Karpas-422 (cell line): Measurements from ENCODE around the gene SPATA2L. TPM values are rescaled to one million over a fixed set of nuclear protein-coding genes. Genes with fewer than 3 reads are reported as not detected.
"Not testable (repeated sequence)": the region's sequence is repeated elsewhere in the genome, so short reads cannot be mapped to it uniquely, and the experiment has no call there.

Source experiments
- DNase-seq: peaks from one replicate; pipeline ENCODE4 v3.0.0-alpha.2; 2015
- H2AFZ ChIP-seq: fragments of 200-600 bp; sonication (generic); 2 replicates; pipeline ENCODE4 v1.6.1; 2014; ENCODE audit warnings: antibody characterized with exemption, low read length, mixed read lengths
- H3K27ac ChIP-seq: fragments of 200-600 bp; sonication (generic); 2 replicates; pipeline ENCODE4 v1.5.1; 2014; ENCODE audit warnings: mild to moderate bottlenecking, low read length, moderate library complexity
- H3K27me3 ChIP-seq: fragments of 200-600 bp; sonication (generic); 2 replicates; pipeline ENCODE4 v1.6.1; 2014; ENCODE audit warnings: low read length, mixed read lengths
- H3K36me3 ChIP-seq: fragments of 200-600 bp; sonication (generic); 2 replicates; pipeline ENCODE4 v1.6.1; 2014; ENCODE audit warnings: low read length, mixed read lengths; ENCODE audit not compliant: insufficient read depth
- H3K4me1 ChIP-seq: fragments of 200-600 bp; sonication (generic); 2 replicates; pipeline ENCODE4 v1.6.1; 2014; ENCODE audit warnings: mild to moderate bottlenecking, low read length, mixed read lengths
- H3K4me2 ChIP-seq: fragments of 200-600 bp; sonication (generic); 2 replicates; pipeline ENCODE4 v1.6.1; 2014; ENCODE audit warnings: low read length, low read depth, mild to moderate bottlenecking; ENCODE audit not compliant: poor library complexity, severe bottlenecking
- H3K4me3 ChIP-seq: fragments of 200-600 bp; sonication (generic); 2 replicates; pipeline ENCODE4 v1.5.1; 2014; ENCODE audit warnings: mild to moderate bottlenecking, antibody characterized with exemption, low read length, mixed read lengths
- H3K79me2 ChIP-seq: fragments of 200-600 bp; sonication (generic); 2 replicates; pipeline ENCODE4 v1.6.1; 2014; ENCODE audit warnings: mild to moderate bottlenecking, low read length, mixed read lengths
- H3K9ac ChIP-seq: fragments of 200-600 bp; sonication (generic); 2 replicates; pipeline ENCODE4 v1.6.0; 2014; ENCODE audit warnings: low read length
- H3K9me2 ChIP-seq: fragments of 200-600 bp; sonication (generic), shearing (Covaris generic); replicated peaks from 2 replicates; pipeline ENCODE4 v1.6.0; 2014; ENCODE audit warnings: mild to moderate bottlenecking, low read length, moderate library complexity; ENCODE audit not compliant: insufficient read depth
- H3K9me3 ChIP-seq: fragments of 300-700, 200-600 bp; sonication (generic); 2 replicates; pipeline ENCODE4 v1.6.1; 2014; ENCODE audit warnings: low read length, mixed read lengths
- H4K20me1 ChIP-seq: fragments of 200-600 bp; sonication (generic); 2 replicates; pipeline ENCODE4 v1.6.1; 2014; ENCODE audit warnings: mild to moderate bottlenecking, antibody characterized with exemption, low read length, low read depth; ENCODE audit not compliant: insufficient read depth
- total RNA-seq: library from RNA; depleted of rRNA; stranded (reverse); fragments of >200 nt; shearing (Covaris generic); gene quantifications from 2 replicates; pipeline ENCODE4 v1.2.3, GENCODE V29; 2014; ENCODE audit warnings: low replicate concordance

Gene SPATA2L
- total RNA-seq, 1 experiment from 2014 or later, result 4.7 TPM

GRCh38 chr16:89693289-89693731, 8.2 kb downstream of the SPATA2L start:
- no peak overlapping the region for H3K4me2 ChIP-seq
- H3K4me3 ChIP-seq, result no peak overlapping the region
- H3K79me2 ChIP-seq, result peaks cover 9% of the 10 kb centered on the region
- no peaks in the 10 kb centered on the region for H3K9me2 ChIP-seq
- DNase-seq, result no peak
- H3K36me3 ChIP-seq, result 0 out of 2 replicates have a peak, but pooled peaks cover 2% of the 10 kb centered on the region
- H3K27me3 ChIP-seq, result no peaks in the 10 kb centered on the region
- no peak overlapping the region for H2AFZ ChIP-seq
- H3K9ac ChIP-seq, result no peak overlapping the region
- peaks cover 8% of the 10 kb centered on the region for H3K4me1 ChIP-seq
- H3K9me3 ChIP-seq, result no peaks in the 10 kb centered on the region
- no peak overlapping the region for H3K27ac ChIP-seq
- H4K20me1 ChIP-seq, result no peaks in the 10 kb centered on the region

GRCh38 chr16:89691986-89692569, 9.4 kb downstream of the SPATA2L start:
- no peak overlapping the region for H3K4me2 ChIP-seq
- H3K36me3 ChIP-seq, result 0 out of 2 replicates have a peak, but pooled peaks cover 2% of the 10 kb centered on the region
- no peaks in the 10 kb centered on the region for H3K27me3 ChIP-seq
- H3K27ac ChIP-seq, result no peak overlapping the region
- H3K79me2 ChIP-seq, result peaks cover 20% of the 10 kb centered on the region
- H3K4me1 ChIP-seq, result peaks cover 18% of the 10 kb centered on the region
- no peaks in the 10 kb centered on the region for H3K9me3 ChIP-seq
- H4K20me1 ChIP-seq, result no peaks in the 10 kb centered on the region
- no peak for DNase-seq
- H3K9me2 ChIP-seq, result no peaks in the 10 kb centered on the region
- no peak overlapping the region for H2AFZ ChIP-seq
- no peak overlapping the region for H3K4me3 ChIP-seq
- no peak overlapping the region for H3K9ac ChIP-seq

GRCh38 chr16:89691231-89691985, 10.1 kb downstream of the SPATA2L start:
- H4K20me1 ChIP-seq, result no peaks in the 10 kb centered on the region
- no peak overlapping the region for H3K4me3 ChIP-seq
- peaks cover 17% of the 10 kb centered on the region for H3K4me1 ChIP-seq
- H3K9me3 ChIP-seq, result no peaks in the 10 kb centered on the region
- 0 out of 2 replicates have a peak, but pooled peaks cover 2% of the 10 kb centered on the region for H3K36me3 ChIP-seq
- no peak overlapping the region for H3K4me2 ChIP-seq
- peaks cover 23% of the 10 kb centered on the region for H3K79me2 ChIP-seq
- H3K27ac ChIP-seq, result no peak overlapping the region
- no peaks in the 10 kb centered on the region for H3K9me2 ChIP-seq
- DNase-seq, result no peak
- H2AFZ ChIP-seq, result no peak overlapping the region
- H3K9ac ChIP-seq, result no peak overlapping the region
- H3K27me3 ChIP-seq, result no peaks in the 10 kb centered on the region

- H4K20me1 ChIP-seq, result no peaks in the 10 kb centered on the region
- peaks cover 12% of the 10 kb centered on the region for H3K4me1 ChIP-seq
- peaks cover 23% of the 10 kb centered on the region for H3K79me2 ChIP-seq
- 0 out of 2 replicates have a peak, but pooled peaks cover 8% of the 10 kb centered on the region for H3K36me3 ChIP-seq
- no peak overlapping the region for H3K4me2 ChIP-seq
- H3K4me3 ChIP-seq, result no peak overlapping the region
- no peaks in the 10 kb centered on the region for H3K27me3 ChIP-seq
- H3K9me2 ChIP-seq, result no peaks in the 10 kb centered on the region
- no peak for DNase-seq
- no peak overlapping the region for H2AFZ ChIP-seq
- no peak overlapping the region for H3K27ac ChIP-seq
- H3K9ac ChIP-seq, result no peak overlapping the region
- no peaks in the 10 kb centered on the region; the same call in 1 of the 2 replicates for H3K9me3 ChIP-seq
These were observed 11.1 kb downstream of the SPATA2L start for GRCh38 chr16:89690392-89690901.

GRCh38 chr16:89689621-89690020, 11.9 kb downstream of the SPATA2L start:
- Histone ChIP-seq H3K79me2 (peaks cover 23% of the 10 kb centered on the region), H3K4me1 (peaks cover 12% of the 10 kb centered on the region), H3K36me3 (0 out of 2 replicates have a peak, but pooled peaks cover 12% of the 10 kb centered on the region)
- H3K4me3 ChIP-seq, H2AFZ ChIP-seq, H3K9ac ChIP-seq, DNase-seq, H3K9me3 ChIP-seq, H4K20me1 ChIP-seq, H3K9me2 ChIP-seq, H3K4me2 ChIP-seq, H3K27me3 ChIP-seq, H3K27ac ChIP-seq: not testable (repeated sequence)

GRCh38 chr16:89689142-89689541, 12.4 kb downstream of the SPATA2L start:
- Histone ChIP-seq H4K20me1 (no peaks in the 10 kb centered on the region), H3K27me3 (no peaks in the 10 kb centered on the region), H3K79me2 (peaks cover 23% of the 10 kb centered on the region), H3K9me3 (no peaks in the 10 kb centered on the region; the same call in 1 of the 2 replicates), H3K9ac (no peak overlapping the region), H2AFZ (no peak overlapping the region), H3K36me3 (0 out of 2 replicates have a peak, but pooled peaks cover 12% of the 10 kb centered on the region), H3K4me1 (peaks cover 12% of the 10 kb centered on the region), H3K4me3 (no peak overlapping the region), H3K4me2 (no peak overlapping the region), H3K9me2 (no peaks in the 10 kb centered on the region), H3K27ac (no peak overlapping the region)
- no peak for DNase-seq

GRCh38 chr16:89688395-89688794, 13.1 kb downstream of the SPATA2L start:
- no peaks in the 10 kb centered on the region for H3K27me3 ChIP-seq
- H3K36me3 ChIP-seq, result peaks cover 13% of the 10 kb centered on the region; the same call in 1 of the 2 replicates
- no peak for DNase-seq
- no peak overlapping the region for H3K4me2 ChIP-seq
- H3K4me3 ChIP-seq, result no peak overlapping the region
- H3K9ac ChIP-seq, result no peak overlapping the region
- peaks cover 23% of the 10 kb centered on the region for H3K79me2 ChIP-seq
- H2AFZ ChIP-seq, result no peak overlapping the region
- H4K20me1 ChIP-seq, result no peaks in the 10 kb centered on the region
- no peak overlapping the region for H3K27ac ChIP-seq
- peaks cover 12% of the 10 kb centered on the region for H3K4me1 ChIP-seq
- H3K9me2 ChIP-seq, result no peaks in the 10 kb centered on the region
- no peaks in the 10 kb centered on the region; the same call in 1 of the 2 replicates for H3K9me3 ChIP-seq
